HG02885 (cell line): ENCODE results near the gene CSTF1.

Experiments
- ATAC-seq: cut with Tn5 transposase; IDR thresholded peaks from one replicate; pipeline ENCODE4 v1.9.1; 2021; ENCODE audit warnings: mild to moderate bottlenecking; ENCODE audit not compliant: unreplicated experiment, poor library complexity

CSTF1 gene

GRCh38 chr20:56392132-56392880, at the start of gene CSTF1, which contains the start of gene AURKA:
CSTF1 (plus strand) TSS chr20:56392645; CDS start chr20:56395553, 2,908 bp downstream.
AURKA (minus strand) TSS chr20:56392215; CDS start chr20:56388197, 4,018 bp downstream.
- peak; percentile 91 for ATAC-seq

- no peak for ATAC-seq
Measured at GRCh38 chr20:56342783-56343182, 49.7 kb upstream of the CSTF1 start.

- peak; percentile 74 for ATAC-seq
Measured at GRCh38 chr20:56343861-56344381, 48.5 kb upstream of the CSTF1 start.

GRCh38 chr20:56345911-56346310, 46.5 kb upstream of the CSTF1 start:
- ATAC-seq = no peak

GRCh38 chr20:56347628-56348304, 44.7 kb upstream of the CSTF1 start:
- ATAC-seq = no peak

- no peak for ATAC-seq
Measured at GRCh38 chr20:56348305-56348693, 44.1 kb upstream of the CSTF1 start.

GRCh38 chr20:56348746-56349145, 43.7 kb upstream of the CSTF1 start:
- no peak for ATAC-seq

GRCh38 chr20:56350842-56351241, 41.6 kb upstream of the CSTF1 start:
- no peak for ATAC-seq

GRCh38 chr20:56352345-56353055, 39.9 kb upstream of the CSTF1 start:
- ATAC-seq = no peak

GRCh38 chr20:56353356-56353755, 39.1 kb upstream of the CSTF1 start:
- ATAC-seq = no peak

- ATAC-seq = no peak
Measured at GRCh38 chr20:56358070-56358469, 34.4 kb upstream of the CSTF1 start.

GRCh38 chr20:56358600-56359211, 33.7 kb upstream of the CSTF1 start, which contains the start of gene FAM210B:
FAM210B (plus strand) TSS chr20:56358974; CDS start chr20:56359006, 32 bp downstream.
- peak; percentile 98 for ATAC-seq

GRCh38 chr20:56359212-56360132, 33.0 kb upstream of the CSTF1 start:
- ATAC-seq = peak; percentile 28

GRCh38 chr20:56360133-56360907, 32.1 kb upstream of the CSTF1 start:
- ATAC-seq = no peak

GRCh38 chr20:56360908-56361205, 31.6 kb upstream of the CSTF1 start:
- no peak for ATAC-seq

- no peak for ATAC-seq
Measured at GRCh38 chr20:56361900-56362299, 30.5 kb upstream of the CSTF1 start.

- no peak for ATAC-seq
Measured at GRCh38 chr20:56362833-56363413, 29.5 kb upstream of the CSTF1 start.

- no peak for ATAC-seq
Measured at GRCh38 chr20:56363491-56363890, 29.0 kb upstream of the CSTF1 start.
